Ectodermal cell (in vitro differentiated cells): ENCODE measurements around the gene MLEC.
A peak's percentile ranks its signal among the peaks of the same experiment; 100 is the strongest.

Experiments
- H3K27ac ChIP-seq: 2 replicates; pipeline ENCODE4 v1.7.0; 2013; ENCODE audit warnings: mild to moderate bottlenecking, low read depth, low read length; ENCODE audit not compliant: insufficient read depth, poor library complexity, severe bottlenecking
- H3K27me3 ChIP-seq: 2 replicates; pipeline ENCODE4 v1.7.0; 2013; ENCODE audit warnings: mild to moderate bottlenecking, low read length; ENCODE audit not compliant: insufficient read depth, control insufficient read depth, poor library complexity, severe bottlenecking
- H3K36me3 ChIP-seq: one replicate; pipeline ENCODE4 v1.7.0; 2013; ENCODE audit warnings: low read length; ENCODE audit not compliant: control insufficient read depth, insufficient read depth
- H3K4me1 ChIP-seq: one replicate; pipeline ENCODE4 v1.7.0; 2013; ENCODE audit warnings: low read length; ENCODE audit not compliant: control insufficient read depth, insufficient read depth
- H3K4me3 ChIP-seq: 2 replicates; pipeline ENCODE4 v1.7.0; 2013; ENCODE audit warnings: low read depth, low read length, control low read depth; ENCODE audit not compliant: insufficient read depth
- H3K9me3 ChIP-seq: 2 replicates; pipeline ENCODE4 v1.7.0; 2013; ENCODE audit warnings: mild to moderate bottlenecking, low read length, moderate library complexity; ENCODE audit not compliant: control insufficient read depth
- WGBS, 2 experiments: methylation state at CpG; one replicate each; pipeline ENCODE4 v1.1.7; 2013; ENCODE audit warnings: missing lambda C conversion rate in 2 of 2; 5-methylcytosine and 5-hydroxymethylcytosine counted together

Gene MLEC

DNA sequence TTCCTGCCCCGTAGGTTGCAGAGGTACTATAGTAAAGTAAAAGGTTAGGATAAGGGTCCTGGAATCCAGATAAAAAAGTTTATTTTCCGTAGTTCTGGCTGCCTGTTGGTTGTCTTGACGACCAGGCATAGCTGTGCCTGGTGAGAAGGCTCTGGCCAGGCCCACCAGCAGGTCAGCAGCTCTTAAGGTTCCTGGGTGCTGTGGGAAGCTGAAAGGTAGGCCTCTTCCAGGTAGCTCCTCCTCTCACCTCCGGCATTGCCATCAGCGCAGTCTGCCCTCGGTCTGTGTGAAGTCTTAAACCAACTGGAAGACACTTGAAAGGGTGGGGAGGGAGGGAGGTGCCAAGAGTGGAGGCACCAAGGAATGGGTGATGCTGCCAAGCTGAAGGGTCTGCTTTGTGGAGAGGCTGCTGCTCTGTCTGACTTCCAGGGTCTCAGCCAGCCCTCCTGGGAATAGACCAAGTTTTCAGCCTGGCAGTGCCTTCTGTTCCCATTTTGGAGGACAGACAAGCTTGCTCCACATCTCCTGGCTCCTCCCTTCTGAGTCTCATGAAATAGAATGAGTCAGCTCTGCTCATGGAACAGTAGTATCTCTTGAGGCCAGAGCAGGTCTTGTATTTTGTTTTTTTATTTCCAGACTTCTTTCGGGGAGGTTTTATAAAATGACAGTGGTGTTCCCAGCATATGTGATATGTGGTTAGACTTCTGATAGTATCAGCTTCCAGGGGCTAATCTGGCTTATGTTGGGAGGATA, 33.5 kb downstream of the MLEC start:
- Histone ChIP-seq H3K4me1 (no peaks in the 10 kb centered on the region), H3K36me3 (peaks cover 60% of the 10 kb centered on the region), H3K27me3 (no peaks in the 10 kb centered on the region), H3K9me3 (no peaks in the 10 kb centered on the region), H3K4me3 (no peak overlapping the region), H3K27ac (no peak overlapping the region)
- WGBS, 2 experiments: 92 to 95% methylated on average over 6 to 7 of the region's 7 CpGs

DNA sequence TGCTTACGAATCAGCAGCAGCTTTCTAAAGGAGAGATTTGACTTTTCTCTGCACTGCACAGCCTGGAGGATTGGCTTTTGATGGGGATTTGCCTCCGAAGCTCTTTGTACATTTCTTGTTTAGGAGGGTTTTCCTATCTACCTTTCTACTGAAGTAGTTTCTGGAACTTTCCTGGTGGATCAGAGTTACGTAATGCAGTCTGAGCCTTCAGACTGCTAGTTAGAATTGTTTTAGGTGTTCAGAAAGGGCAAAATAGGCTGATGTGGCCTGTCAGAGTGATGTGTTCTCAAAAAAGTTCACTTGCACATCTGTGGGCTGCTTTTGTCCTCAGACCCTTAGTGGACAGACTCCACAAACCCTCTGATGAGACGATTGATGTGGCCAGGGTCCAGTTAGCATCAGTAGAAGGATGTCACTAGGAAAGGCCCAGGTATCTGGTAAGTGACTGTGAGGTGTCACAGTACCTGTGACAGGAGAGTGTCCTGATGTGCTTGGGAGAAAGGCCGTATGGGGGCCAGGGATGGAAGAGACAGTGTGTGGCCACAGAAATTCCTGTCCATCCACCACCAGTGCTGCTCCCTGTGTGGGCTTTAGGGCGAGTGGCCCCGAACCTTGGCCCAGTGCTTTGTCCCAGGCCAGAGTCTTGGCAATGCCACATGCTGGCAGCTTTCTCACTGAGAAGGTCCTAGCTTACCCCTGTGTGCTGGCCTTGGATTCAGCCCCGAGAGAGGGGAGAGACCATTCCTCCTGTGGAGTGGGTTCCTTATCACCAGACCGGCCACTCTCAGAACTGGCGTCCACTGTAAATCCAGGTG, 34.2 kb downstream of the MLEC start:
- 95 to 96% methylated on average over 10 of the region's 10 CpGs for WGBS, 2 experiments
- Histone ChIP-seq H3K4me3 (no peak overlapping the region), H3K27me3 (peaks cover 4% of the 10 kb centered on the region), H3K27ac (no peak overlapping the region), H3K9me3 (no peaks in the 10 kb centered on the region), H3K36me3 (peaks cover 53% of the 10 kb centered on the region), H3K4me1 (peaks cover 3% of the 10 kb centered on the region)

DNA sequence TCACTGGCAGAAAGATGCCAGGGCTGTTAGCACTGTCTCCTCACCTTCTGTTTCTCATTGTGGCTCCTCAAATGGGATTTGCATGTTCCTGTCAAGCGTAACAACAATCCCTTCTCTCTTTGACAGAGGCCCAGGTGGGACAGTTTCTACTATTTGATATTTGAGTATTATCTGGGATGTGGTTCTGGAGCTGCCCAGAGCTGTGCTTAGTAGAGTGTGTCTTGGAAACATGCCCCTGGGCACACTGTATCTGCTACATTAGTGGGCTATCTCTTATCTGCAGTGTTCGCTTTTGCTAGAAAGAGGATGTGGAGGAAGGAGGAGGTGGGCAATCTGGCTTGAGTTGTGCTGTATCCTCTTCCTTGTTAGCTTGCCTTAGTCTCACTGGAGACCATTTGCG, 34.9 kb downstream of the MLEC start:
- Histone ChIP-seq H3K36me3 (peaks cover 47% of the 10 kb centered on the region), H3K27ac (no peak overlapping the region)

DNA sequence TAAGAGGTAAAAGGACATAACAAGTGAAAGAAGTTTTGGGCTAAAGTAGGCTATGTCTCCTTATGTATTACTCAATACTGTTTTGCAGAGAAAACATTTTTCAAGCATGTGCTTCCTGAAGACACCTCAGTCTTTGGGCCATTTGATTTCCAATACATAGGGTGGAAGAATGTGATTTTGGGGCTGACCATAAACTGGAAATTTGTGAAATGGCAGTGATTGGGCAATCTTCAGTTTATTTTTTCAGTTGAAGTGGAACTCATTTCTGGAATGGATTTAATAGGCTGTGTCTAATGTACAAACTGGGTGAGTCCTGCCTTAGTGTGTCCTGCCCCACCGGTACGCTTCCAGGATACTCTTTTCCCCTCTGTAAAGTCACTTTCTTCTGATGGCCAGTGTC, 35.8 kb downstream of the MLEC start:
- Histone ChIP-seq H3K27ac (no peak overlapping the region), H3K9me3 (no peaks in the 10 kb centered on the region), H3K36me3 (peaks cover 43% of the 10 kb centered on the region), H3K4me1 (peaks cover 4% of the 10 kb centered on the region), H3K27me3 (peaks cover 10% of the 10 kb centered on the region), H3K4me3 (no peak overlapping the region)
- 98 to 100% methylated on average over 2 of the region's 2 CpGs for WGBS, 2 experiments

More for the DNA sequence above, 34.9 kb downstream of the MLEC start:
- H3K4me1 ChIP-seq: peaks cover 4% of the 10 kb centered on the region
- H3K9me3 ChIP-seq: no peaks in the 10 kb centered on the region
- WGBS, 2 experiments: 94% methylated on average over 3 of the region's 3 CpGs
- H3K27me3 ChIP-seq: peaks cover 10% of the 10 kb centered on the region
- no peak overlapping the region for H3K4me3 ChIP-seq

GRCh38 chr12:120724720-120725119, 37.8 kb downstream of the MLEC start:
- peaks cover 25% of the 10 kb centered on the region for H3K36me3 ChIP-seq
- H3K27me3 ChIP-seq: peaks cover 10% of the 10 kb centered on the region
- 89 to 91% methylated on average over 5 of the region's 5 CpGs for WGBS, 2 experiments
- no peak overlapping the region for H3K4me3 ChIP-seq
- H3K4me1 ChIP-seq: peaks cover 4% of the 10 kb centered on the region
- H3K9me3 ChIP-seq: no peaks in the 10 kb centered on the region
- no peak overlapping the region for H3K27ac ChIP-seq

DNA sequence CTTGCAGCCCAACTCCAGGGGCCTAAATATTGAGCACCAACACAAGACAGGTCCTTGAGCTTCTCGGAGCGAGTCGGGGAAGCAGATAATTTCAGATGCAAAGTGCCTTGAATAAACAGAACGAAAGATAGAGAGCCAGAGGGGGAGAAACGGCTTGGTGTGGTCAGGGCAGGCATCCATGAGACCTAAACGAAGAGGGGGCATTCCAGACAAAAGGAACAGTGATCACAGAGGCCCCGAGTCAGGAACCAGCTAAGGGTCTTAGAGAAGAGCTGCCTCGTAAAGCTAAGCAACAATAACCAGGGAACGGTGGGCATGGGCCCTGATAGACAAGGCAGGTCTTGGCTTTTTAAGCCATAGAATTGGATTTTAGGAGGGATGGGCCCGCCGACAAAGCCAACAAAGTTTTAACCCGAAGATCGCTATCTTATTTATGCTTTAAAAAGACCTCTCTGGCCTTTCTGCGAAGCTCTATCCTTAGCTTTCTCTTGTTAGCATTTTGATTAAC, 38.3 kb downstream of the MLEC start:
- peaks cover 4% of the 10 kb centered on the region for H3K4me1 ChIP-seq
- WGBS, 2 experiments: 39 to 41% methylated on average over 14 of the region's 14 CpGs
- H3K36me3 ChIP-seq: peaks cover 20% of the 10 kb centered on the region
- no peak overlapping the region for H3K27ac ChIP-seq
- H3K9me3 ChIP-seq: no peaks in the 10 kb centered on the region
- H3K27me3 ChIP-seq: peaks cover 10% of the 10 kb centered on the region
- H3K4me3 ChIP-seq: peak overlapping the region; percentile 59

- Histone ChIP-seq H3K4me1 (peaks cover 4% of the 10 kb centered on the region), H3K27ac (no peak within 1 kb of the TSS), H3K9me3 (no peaks in the 10 kb centered on the region), H3K4me3 (peak within 1 kb of the TSS; percentile 59), H3K27me3 (peaks cover 10% of the 10 kb centered on the region), H3K36me3 (peaks cover 16% of the 10 kb centered on the region)
- WGBS, 2 experiments: 14 to 15% methylated on average over 66 of the region's 66 CpGs
Measured at GRCh38 chr12:120725659-120726509, 38.9 kb downstream of the MLEC start, which contains the start of gene ACADS. Gene ACADS, plus strand, starts transcription at chr12:120725826. Its CDS starts 60 bp downstream, at chr12:120725886.

DNA sequence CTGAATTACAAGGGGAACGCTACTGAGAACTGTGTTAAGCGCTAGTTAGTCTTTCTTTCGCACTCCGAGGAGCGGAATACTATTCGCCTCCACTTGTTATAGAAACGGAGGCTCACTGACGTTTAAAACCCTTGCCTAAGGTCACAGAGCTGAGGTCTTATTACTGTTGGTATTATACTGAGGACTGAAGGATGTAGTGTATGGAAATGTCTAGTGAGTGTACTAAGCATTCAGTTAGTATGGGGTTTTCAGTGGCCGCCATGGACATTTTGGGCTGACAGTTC, 39.5 kb downstream of the MLEC start:
- WGBS, 2 experiments: 94% methylated on average over 9 of the region's 9 CpGs
- Histone ChIP-seq H3K4me1 (peaks cover 4% of the 10 kb centered on the region), H3K36me3 (peaks cover 14% of the 10 kb centered on the region), H3K4me3 (peak overlapping the region; percentile 59), H3K9me3 (no peaks in the 10 kb centered on the region), H3K27me3 (peaks cover 10% of the 10 kb centered on the region), H3K27ac (no peak overlapping the region)

DNA sequence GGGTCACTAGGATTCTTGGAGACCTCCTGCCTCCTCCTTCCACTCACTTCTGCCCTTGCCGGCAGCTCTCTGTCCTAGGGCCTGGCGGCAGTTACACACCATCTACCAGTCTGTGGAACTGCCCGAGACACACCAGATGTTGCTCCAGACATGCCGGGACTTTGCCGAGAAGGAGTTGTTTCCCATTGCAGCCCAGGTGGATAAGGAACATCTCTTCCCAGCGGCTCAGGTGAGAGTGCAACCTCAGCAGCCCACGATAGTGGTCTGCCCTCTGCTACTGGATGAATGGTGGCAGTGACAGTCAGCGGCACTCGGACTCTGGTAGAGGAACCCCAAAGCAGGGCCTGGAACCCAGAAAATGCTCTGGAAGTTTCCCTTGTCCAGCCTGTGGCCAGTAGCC, 40.0 kb downstream of the MLEC start:
- Histone ChIP-seq H3K27ac (no peak overlapping the region), H3K9me3 (no peaks in the 10 kb centered on the region), H3K27me3 (peaks cover 10% of the 10 kb centered on the region), H3K4me1 (peaks cover 4% of the 10 kb centered on the region), H3K36me3 (peaks cover 9% of the 10 kb centered on the region), H3K4me3 (no peak overlapping the region)
- WGBS, 2 experiments: 96% methylated on average over 9 of the region's 9 CpGs
